UCSD-AML1 (cell line): ENCODE measurements around the gene CTNND2.
"Not testable (repeated sequence)": the region's sequence is repeated elsewhere in the genome, so short reads cannot be mapped to it uniquely, and the experiment has no call there.

Source experiments
- DNase-seq: peaks from one replicate; lab custom pipeline; 2025; ENCODE audit not compliant: unreplicated experiment; lab: John Stamatoyannopoulos, UW

CTNND2 gene

DNA sequence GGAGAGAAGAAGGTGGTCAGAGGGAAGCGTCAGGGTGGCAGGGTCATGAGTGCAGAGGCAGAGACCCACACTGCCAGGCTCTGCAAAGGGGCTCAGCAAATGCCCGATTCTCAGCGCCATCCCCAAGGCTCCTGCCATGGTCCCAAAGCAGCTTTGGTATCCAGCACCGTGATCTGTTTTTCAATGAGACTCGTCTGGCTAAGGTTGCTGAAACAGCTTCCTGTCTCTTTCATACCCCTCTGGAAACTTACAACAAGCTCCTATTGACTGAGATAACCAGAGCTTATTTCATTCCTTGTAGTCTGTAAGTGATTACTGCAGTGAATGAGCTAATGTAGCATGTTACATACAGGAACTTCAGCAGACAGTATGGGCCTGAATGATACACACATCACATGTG lies 574.6 kb downstream of the CTNND2 start:
- DNase-seq = no peak

GRCh38 chr5:11324521-11325289 lies 579.5 kb downstream of the CTNND2 start:
- no peak for DNase-seq

DNA sequence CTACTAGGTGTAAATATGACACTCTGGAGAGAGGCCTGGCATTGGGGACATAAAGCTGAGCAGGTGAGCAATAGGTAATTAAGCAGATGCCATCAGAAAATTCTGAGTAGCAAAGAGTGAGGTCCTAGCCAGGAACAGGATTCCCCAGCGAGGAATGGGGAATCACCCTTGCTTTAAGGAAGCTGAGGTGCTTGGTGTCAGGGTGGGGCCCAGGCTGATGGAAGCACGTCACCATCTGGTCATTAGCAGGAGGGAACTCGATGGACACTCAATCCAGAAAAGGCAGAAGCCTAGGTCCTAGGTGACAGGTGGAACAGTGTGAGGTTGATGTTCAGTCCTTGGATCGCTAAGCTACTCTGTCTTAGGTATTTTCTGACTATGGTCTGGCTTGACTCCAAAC lies 580.5 kb downstream of the CTNND2 start:
- DNase-seq = no peak

DNA sequence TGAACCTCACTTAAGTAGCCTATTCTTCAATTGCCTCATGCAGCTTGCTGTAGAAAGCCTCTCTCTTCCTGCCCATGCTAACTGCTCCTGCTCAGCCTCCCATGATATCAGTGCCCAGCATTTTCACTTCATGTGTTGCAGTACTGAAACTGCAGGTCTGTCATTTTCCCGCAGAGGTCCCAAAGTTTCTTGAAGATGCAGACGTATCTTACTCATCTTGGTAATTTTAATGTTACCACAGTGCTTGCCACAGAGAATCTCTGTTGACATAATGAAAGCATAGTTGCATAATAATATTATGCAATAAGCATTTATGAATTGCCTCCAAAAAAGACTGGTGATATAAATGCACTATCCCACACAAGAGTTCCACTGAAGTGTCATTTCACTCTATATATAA lies 582.1 kb downstream of the CTNND2 start:
- DNase-seq = no peak

DNA sequence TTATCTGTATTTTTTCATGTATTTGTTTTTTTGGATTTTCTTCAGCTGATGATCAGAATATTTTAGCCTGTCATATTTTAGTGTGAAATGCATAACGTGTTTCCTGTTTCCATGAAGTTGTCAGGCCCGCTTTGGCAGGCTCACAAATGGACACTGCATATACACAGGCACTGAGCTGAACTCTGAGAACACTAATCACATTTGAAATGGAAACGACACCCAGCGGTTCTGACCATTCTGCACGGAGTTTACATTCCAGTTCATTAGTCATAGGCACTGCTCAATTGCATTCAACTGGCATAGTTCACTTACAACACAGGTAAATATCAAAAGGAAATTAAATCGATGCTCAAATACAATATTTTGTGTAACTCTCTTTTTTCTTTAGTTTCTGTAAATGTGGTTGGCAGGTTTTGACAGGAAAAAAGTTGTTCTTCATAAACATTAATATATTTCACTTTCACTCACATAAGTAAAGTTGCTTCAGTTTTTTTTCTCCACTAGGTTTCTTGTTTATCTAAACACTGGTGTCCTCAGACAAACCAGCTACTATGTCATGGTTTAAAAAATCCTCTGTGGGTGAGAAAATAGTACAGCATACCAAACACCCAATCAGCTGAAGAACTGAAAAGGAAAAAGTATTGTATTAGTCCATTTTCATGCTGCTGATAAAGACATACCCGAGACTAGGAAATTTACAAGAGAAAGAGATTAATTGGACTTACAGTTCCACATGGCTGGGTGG lies 584.2 kb downstream of the CTNND2 start:
- DNase-seq = no peak

DNA sequence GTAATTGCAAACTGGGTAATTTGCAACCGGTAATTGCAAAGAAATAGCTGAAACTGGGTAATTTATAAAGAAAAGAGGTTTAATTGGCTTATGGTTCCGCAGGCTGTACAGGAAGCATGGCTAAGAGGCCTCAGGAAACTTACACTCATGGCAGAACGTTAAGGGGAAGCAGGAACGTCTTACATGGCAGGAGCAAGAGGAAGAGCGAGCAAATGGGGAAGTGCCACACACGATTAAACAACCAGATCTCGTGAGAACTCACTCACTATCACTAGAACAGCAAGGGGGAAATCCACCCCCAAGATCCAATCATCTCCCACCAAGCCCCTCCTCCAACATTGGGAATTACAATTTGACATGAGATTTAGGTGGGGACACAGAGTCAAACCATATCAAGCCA lies 590.6 kb downstream of the CTNND2 start:
- DNase-seq = not testable (repeated sequence)

DNA sequence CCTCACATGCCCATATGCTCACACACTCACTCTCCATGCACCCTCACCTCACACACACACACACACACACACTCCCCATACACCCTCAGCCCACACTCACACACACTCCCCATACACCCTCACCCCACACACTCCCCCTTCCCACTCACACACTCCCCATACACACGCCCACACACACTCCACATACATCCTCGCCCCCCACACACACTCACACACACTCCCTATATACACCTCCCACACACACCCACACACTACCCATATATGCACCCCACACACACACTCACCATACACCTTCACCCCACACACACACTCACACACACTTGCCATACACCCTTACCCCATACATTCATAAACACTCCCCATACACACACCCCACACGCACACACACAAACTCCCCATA lies 592.5 kb downstream of the CTNND2 start:
- no peak for DNase-seq

DNA sequence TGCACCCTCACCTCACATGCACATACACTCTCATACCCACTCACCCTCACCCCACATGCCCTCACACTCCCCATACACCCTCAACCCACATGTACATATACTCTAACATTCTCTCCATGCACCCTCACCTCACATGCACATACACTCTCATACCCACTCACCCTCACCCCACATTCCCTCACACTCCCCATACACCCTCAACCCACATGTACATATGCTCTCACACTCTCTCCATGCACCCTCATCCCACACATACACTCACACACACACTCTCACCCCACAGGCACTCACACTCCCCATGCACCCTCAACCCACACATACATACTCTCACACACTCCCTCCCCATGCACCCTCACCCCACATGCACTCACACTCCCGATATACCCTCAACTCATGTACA lies 593.0 kb downstream of the CTNND2 start:
- no peak for DNase-seq

DNA sequence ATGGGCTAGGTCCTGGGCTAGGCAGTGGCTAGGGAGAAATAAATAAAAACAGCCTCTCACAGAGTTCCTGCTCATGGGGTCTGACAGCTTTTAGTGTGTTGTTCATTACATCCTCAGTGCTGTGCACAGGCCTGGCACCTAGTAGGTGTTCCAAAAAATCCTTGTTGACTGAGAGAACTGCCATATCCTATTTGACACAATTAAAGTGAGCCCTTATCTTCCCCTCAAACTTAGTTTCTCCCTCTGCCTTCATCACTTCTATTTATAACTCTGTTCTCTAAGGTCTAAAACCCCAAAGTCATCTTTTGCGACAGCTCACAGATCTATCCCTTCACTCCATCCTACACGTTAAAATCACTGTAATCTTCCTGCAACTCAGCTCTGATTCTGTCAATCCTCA lies 594.1 kb downstream of the CTNND2 start:
- no peak for DNase-seq

- no peak for DNase-seq
These were observed 597.9 kb downstream of the CTNND2 start for GRCh38 chr5:11306365-11306764.

- no peak for DNase-seq
These were observed 599.0 kb downstream of the CTNND2 start for GRCh38 chr5:11305245-11305644.

- no peak for DNase-seq
These were observed 599.6 kb downstream of the CTNND2 start for GRCh38 chr5:11304641-11305040.

DNA sequence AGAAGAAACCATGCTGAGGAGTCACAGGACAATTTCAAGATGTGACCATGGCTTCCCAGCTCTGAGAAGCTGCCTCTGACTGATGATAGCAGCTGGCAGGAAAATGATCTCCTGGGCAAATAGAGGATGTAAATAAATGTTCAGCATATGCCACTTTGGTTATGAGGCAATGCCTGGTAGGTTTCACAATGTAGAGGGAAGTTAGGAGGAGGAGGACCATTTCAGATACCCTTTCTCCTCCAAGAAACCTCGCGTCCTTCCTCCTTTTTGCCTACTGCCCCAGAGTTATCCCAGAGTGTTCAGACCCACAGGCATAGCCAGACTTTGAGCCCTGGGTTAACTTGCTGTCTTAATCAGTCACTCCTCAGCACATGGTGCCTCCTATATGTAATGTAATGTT lies 601.6 kb downstream of the CTNND2 start:
- no peak for DNase-seq

DNA sequence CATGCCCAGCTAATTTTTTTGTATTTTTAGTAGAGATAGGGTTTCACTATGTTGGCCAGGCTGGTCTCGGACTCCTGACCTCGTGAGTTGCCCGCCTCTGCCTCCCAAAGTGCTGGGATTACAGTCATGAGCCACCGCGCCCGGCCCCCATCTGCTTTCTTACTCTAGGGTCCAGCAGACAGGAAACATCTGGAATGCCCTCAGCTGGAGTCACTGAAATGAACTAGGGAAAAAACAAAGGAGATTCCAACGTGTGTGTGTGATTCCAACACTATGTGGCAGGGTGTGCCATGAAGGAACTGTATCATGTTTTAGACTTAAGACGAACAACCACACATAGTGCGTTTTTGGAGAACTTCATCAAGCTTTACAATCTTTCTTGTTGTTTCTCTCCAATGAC lies 603.1 kb downstream of the CTNND2 start:
- DNase-seq = no peak

DNA sequence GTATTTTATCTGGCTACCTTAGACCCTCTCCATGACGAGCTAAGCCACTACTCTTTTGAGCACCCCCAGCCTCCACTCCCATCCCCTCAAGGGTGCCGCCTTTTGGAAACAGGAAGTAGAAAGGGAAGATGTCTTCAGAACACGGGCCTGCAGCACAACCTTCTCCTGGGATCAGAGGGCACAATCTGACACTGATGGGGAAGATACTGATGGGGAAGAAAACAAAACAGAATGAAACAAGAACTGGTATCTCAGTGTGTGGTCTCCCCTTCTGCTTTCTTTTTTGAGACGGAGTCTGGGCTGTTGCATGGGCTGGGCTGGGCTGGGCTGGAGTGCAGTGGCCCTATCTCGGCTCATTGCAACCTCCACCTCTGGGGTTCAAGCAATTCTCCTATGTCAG lies 603.5 kb downstream of the CTNND2 start:
- DNase-seq = no peak

DNA sequence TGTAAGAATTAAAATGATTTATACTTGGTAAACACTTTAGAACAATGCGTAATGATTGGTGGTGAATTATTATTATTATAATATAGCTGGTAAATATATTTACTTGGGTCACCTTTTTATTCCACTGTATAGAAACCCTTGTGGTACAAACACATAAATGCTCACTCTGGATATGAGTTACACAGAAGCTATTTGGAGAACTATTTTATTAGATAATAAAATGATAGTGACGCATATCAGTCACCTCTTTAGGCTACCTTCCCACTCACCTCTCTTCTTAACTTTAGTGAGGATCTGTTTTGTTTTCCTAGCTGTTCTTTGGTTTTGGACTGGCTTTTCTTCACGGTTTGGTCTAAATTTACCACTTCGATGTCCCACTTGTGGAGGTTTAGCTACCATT lies 605.4 kb downstream of the CTNND2 start:
- DNase-seq = no peak

GRCh38 chr5:11293523-11293922 lies 610.7 kb downstream of the CTNND2 start:
- DNase-seq = no peak

- no peak for DNase-seq
These were observed 611.4 kb downstream of the CTNND2 start for GRCh38 chr5:11292648-11293356.

DNA sequence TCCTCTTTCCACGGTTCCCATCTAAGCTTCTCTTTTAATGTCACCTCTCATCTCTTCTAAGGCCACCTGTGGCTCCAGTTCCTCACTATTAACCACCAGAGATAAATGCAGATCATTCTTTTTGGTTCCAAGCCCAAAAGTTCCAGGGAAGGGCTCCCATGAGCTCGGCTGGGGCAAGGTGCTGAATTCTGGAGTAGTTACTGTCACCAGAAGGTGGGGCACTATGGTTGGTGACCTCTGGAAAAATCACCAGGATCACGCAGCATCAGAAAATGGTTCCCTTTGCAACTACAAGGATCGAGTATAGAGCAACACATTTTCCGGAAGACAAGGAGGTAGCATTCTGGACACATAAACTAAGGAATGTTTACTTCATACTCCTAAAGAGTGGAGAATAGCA lies 614.5 kb downstream of the CTNND2 start:
- DNase-seq = no peak

DNA sequence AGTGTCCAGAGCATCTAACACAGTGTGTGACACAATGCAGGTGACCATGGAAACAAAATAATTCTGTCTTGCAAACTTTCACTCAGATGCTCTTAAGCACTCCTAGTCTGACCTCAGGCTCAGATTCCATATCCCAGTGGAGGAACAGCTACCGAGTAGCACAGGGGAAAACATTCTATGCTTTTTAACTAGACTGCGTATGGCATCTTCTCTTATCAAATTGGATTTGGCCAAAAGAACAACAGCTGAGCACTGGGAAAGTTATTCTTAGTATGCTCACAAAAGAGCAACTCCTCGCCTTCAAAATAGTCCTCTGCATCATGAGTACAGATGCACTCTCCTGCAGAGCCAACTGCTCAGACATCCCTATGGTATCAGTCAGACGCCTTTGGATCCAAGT lies 615.0 kb downstream of the CTNND2 start:
- DNase-seq = no peak

- no peak for DNase-seq
These were observed 622.4 kb downstream of the CTNND2 start for GRCh38 chr5:11281842-11282241.

GRCh38 chr5:11277323-11277722 lies 626.9 kb downstream of the CTNND2 start:
- DNase-seq = no peak
